Keratinocyte (primary cell): ENCODE results near the gene ANXA5.

Experiments
- CTCF ChIP-seq, 3 experiments: IDR thresholded peaks in 1 of 3; conservative IDR thresholded peaks in 1 of 3; optimal IDR thresholded peaks in 1 of 3; 2 replicates in 2 of 3; 3 replicates in 1 of 3; pipeline versions ENCODE3 to v1.5.1; 2011; ENCODE audit warnings: low read length in 3 of 3, mild to moderate bottlenecking in 3 of 3, moderate library complexity in 2 of 3, control low read depth in 1 of 3, inconsistent platforms in 1 of 3; ENCODE audit not compliant: insufficient read depth in 2 of 3; ENCODE audit errors: extremely low read depth in 1 of 3
- EZH2 ChIP-seq: IDR thresholded peaks from one replicate; pipeline ENCODE4 v1.6.1; 2012; ENCODE audit warnings: inconsistent platforms, mild to moderate bottlenecking, low read length, moderate library complexity

DNA sequence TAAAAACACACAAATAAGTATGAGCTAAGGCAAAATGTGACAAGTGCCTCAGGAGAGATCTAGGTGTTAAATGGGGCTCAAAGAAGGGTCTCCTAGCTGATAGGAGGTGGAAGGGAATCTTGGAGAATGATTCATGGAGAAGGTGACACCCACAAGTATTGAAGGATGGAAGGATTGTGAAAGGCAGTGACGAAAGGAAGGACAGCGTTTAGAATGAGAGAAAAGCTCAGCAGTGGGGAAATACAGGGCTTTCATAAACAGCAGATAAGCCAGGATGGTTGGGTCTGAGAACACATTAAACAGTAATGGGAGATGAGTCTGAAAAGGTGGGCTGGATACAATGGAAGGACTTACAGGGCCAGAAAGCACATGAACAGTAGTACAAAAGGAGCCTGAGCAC is 11.5 kb downstream of the ANXA5 start:
- TF ChIP-seq CTCF (optimal IDR thresholded peaks at IDR 0.05 in 1 of 3, IDR thresholded peaks at IDR 0.05 in 1 of 3, conservative IDR thresholded peaks at IDR 0.05 in 1 of 3; ENCODE audit: extremely low read depth in 1 of 3, insufficient read depth in 2 of 3, low read length in 3 of 3) (no peak), EZH2 (no peak)
